Stimulated activated CD4-positive, alpha-beta T cell treated with anti-CD3 and anti-CD28 coated beads, Interleukin-4, amount 100 ng/mL, for 1 hour (primary cell): Measurements from ENCODE around the gene IFNA13.
"Not testable (repeated sequence)": the region's sequence is repeated elsewhere in the genome, so short reads cannot be mapped to it uniquely, and the experiment has no call there.

Experiments used
- DNase-seq: peaks from one replicate; pipeline ENCODE4 v3.0.0-alpha.2; 2020

Gene IFNA13

DNA sequence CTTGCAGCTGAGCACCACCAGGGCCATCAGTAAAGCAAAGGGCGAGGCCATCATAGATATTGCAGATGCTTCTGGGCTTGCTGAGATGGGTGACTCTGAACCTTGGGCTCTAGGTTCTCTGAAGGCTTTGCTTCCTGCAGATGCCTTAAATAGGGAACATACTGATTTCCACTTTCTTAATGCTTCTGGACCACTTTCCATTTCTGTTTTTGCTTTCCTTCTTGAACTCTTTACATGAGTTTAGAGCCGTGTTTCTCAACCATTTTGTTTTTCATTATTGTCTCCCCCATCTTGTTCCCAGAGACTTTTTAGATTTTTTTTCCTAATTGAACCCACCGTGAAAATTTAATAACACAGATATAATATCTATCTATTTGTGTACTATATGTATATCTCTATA lies at the start of gene IFNA13:
Gene IFNA13, minus strand, starts transcription at position 101 of the 400 bp plus-strand sequence. Its CDS starts 47 bp downstream, at position 54.
- no peak for DNase-seq

DNA sequence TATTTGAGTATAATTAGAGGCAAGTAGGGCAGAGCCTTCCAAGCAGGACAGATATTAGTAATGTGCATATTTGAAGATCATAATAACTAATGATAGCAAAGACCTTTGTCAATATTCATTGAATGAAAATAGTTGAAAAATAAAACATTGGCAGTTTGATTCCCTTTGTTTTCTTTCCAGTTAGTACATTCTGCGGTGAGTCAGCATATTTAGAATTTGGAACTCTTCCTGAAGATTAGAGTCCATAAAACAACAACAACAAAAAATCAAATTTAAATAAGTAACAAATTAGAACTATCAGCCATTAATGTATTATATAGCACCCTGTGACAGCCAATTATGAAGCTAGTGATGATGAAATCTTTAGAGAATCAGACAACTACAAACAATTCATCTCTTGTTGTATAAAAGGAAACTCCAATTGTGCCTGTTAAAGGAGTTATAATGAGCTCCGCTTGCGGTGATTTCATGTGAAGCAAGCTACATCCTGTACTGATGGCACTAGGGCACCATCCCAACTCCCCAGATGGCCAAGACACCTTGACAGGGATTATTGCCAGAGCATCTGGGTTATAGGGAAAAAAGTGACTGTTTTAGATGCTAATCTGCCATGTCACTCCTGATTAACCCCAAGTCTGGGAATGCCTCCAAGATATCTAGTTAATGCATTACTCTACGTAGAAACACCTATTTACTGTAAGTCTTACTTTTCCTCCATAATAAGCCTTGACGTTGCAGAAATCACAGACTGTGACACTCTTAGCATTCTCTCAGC lies 47.8 kb upstream of the IFNA13 start:
- no peak for DNase-seq

DNA sequence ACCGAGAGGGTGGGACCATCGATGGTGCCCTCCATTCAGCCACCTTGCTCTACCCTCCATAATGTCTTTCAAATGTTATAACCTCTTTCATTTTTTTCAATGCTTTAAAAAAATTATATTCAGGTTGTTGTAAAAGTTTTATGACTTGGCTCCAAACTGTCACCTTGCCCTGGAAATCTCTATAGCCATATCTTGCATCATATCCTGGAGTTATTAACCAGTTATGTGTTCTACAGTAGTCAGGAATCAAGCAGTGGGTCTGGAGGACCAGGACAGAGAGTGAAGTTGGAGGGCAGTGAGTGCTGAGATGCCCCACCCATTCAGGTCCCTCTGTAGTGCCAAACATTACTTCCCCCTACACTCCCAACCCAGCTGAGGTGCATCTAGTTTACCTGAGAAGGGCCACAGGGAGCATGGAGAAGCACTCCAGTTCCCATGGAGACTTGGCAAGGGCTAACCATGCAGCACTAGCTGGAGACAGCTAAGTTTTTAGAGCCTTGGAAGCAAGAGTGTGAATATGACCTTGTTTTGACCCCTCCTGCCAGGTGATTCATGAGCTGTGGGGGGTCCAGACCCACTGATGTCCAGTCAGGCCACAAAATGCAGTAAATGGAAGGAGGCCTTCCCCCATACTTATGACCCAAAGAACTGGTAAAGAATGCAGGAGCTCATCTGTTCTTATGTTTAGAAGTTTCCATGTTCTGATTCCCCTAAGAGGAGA lies 46.5 kb upstream of the IFNA13 start:
- no peak for DNase-seq

DNA sequence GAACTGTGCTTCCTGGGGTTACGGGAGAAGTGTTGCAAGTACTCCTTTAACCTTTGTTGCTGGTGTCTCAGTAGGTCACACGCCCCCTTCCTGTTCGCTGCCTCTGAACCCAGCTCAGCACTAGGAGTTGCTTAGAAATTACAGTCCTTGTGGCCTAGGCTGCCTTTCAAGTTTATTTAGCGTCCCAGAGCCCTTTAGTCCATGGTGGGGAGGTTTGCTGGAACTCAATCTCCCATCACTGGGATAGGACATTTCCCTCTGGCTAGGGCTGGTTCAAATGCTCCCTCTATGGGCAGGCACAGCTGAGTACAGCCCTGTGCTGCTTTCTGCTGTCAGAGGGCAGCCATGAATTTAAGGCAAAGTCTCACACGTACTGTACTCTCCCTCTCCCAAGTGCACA lies 45.8 kb upstream of the IFNA13 start:
- DNase-seq = no peak

DNA sequence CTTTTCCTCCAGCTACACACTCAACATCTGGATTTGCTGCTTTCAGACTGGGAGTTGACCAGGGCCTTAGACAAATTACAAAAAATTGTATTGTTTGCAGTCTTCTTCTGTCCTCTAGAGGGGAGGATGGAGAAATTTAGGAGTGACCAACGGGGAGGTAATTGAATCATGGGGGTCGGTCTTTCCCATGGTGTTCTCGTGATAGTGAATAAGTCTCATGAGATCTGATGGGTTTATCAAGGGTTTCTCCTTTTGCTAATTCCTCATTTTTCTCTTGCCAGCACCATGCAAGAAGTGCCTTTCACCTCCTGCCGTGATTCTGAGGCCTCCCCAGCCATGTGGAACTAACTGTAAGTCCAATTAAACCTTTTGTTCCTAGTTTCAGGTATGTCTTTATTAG lies 45.3 kb upstream of the IFNA13 start:
- DNase-seq = no peak

DNA sequence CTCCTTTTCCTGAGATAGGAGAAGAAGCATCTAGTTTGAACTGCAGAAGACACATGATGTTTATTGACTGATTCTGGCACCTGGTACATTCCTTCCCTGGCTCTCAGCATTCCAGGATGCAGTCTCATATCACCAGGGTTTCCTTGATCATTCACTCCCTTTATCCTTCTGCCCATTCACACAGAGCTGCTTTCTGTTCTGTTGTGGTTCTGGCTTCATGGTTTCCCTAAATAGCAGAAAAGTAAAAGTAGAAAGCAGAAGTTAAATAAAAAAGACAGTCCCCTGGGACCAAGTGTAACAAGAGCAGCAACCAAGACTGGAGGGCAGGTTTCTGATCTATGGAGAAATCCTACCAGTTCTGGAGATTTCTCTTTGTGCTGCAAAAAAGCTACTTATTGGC lies 44.2 kb upstream of the IFNA13 start:
- DNase-seq = no peak

DNA sequence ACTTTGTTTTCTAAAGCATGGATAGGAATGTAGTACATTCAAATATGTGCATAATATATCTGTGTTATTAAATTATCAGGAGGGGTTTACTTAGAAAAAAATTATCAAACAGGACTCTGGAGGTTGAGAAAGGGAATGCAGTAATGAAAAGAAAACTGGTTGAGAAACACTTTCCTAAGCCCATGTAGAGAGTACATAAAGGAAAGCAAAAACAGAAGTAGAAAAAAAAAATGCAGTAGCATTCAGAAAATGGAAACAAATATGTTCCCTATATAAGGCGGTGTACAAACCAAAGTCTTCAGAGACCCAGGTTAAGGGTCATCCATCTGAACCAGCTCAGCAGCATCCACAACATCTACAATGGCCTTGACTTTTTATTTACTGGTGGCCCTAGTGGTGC lies 41.0 kb upstream of the IFNA13 start, which contains the start of gene IFNA8:
Gene IFNA8, plus strand, starts transcription at position 301 of the 400 bp plus-strand sequence. Its CDS starts 60 bp downstream, at position 361.
- no peak for DNase-seq

DNA sequence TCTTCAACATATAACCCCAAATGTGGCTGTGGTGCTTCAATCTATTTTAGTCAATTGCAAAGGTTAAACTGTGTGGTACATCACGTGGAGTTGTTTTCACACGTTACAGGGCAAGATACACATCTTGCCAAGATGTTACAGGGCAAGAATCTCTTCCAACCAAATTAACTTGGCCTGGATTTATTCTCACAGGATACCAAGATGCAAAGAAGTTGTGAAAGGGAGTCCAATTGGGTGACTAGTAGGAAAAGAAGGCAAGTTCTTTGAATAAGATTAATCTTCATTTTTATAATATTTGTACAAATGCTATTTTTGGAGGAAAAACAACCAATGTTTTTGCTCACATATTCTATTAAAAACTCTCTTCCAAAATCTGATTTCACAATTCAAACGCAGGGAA lies 36.3 kb upstream of the IFNA13 start:
- no peak for DNase-seq

DNA sequence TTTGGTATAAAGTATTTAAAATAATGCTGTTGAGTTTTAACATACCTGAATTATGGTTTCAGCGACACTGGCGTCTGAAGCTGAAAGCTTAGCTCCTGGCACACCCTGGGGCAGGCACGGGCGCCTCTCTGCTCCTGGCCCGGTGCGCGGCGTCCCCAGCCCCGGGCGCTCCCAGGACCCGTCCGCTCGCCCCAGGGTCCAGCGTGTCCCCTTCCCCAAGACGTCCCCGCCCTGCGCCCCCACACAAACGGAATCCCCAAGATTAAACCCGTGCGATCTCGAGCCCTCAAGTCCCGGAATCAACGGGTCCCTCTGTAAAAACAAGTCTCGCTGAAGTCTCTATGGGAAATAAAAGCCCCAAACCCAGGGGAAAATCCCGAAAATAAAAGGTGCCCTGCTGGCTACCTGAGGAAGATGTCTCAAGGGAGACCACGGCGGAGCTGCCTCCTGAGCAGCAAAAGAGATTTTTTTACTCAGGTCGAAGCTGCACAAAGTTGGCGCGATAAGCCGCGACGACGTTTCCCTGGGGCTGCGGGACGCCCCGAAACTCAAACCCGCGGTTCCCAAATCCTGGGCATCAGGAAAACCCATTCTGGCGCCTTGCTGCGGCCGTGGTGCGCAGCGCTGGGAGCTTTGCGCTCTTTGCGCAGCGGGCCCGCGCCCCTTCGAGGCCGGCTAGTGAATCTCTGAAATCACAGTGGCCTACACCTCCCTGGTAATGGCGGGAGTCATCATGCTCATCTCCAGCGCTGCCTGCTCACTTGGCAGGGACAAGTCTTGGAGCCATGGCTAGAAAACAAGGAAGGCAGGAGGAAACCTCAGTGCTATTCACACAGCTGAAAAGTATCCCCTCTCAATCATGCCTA lies 34.8 kb upstream of the IFNA13 start:
- DNase-seq = peak; percentile 10

DNA sequence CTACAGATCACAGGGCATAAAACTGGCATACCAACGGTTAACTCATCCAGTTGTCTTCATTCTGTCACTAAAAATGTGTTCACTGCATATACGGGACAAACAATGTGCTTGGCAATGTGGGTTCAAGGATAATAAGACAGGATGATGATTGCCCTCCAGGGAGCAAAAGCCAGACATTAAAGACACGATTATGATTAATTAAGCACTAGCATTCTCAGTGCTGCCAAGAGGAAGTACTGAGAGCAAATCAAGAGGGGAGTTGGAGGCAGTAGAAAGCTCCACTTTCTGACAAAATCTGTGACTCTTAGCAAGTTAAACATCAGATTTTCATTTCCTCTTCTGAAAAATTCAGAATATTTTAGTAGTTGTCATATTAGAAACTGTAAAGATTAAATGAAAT lies 32.1 kb upstream of the IFNA13 start:
- DNase-seq = no peak

DNA sequence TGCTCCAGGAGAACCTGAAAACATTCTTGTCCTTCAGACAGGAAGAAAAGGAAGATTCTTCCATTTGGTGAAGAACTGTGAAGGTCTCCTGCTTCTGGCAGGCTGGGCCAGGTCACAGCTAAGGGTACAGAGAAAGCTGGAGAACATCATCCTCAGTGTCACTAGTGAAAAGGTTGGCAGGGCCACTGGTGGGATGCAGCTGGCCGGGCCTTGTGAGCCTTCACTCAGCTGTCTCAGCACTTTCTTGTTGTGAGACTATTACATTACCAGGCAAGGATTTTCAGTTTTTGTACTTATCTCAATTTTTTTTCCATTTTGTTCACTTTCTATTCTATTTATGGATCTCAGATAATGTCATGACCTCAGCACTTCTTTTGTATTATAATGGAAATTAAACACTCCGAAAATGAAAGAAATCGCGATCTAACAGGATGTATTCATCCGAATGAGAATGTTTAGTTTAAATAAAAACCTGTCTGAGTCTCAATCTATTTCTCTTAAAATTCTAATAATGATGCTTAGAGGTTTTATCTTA lies 31.2 kb upstream of the IFNA13 start:
- no peak for DNase-seq

DNA sequence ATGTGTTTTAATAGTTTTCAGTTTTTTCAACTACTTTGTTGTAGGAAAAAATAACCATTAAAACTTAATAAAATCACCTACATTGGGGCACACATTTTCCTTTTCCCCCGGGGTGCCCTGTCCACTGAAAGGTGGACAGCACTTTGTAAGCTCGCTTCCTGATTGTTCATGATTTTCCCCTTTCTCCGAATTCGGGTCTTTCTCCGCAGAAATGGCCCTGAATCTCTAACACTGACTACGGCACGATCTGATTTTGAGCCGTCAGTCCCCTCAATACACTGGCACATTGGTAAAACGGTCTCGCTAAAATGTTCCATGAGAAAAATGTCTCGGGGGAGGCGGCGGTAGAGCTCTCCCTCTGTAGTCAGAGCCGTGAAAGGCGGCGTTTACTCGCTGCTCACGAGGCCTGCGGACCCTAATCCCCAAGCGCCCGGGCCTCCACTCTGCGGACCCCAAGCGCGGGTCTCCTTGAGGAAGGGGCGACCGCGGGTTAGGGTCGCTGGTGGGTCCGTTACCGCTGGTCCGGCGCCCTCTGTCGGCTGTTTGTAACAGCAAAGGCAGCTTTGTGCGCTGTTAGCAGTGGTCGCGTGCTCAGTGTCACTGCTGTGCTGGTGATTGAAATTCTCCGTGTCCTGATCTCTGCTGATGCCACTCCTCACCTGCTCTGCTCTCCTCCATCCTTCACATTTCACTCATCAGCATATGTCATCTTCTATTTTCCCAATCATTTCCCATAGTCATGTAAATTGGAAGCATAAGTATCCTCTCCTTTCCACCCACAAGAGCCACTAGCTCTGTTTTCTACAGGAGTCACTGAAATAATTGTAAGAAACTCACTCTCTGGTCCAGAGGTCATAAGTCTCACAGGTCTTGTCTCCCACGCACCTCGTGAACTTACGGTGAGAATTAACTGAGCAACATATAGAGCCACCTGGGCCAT lies 28.2 kb upstream of the IFNA13 start:
- peak; percentile 71 for DNase-seq

DNA sequence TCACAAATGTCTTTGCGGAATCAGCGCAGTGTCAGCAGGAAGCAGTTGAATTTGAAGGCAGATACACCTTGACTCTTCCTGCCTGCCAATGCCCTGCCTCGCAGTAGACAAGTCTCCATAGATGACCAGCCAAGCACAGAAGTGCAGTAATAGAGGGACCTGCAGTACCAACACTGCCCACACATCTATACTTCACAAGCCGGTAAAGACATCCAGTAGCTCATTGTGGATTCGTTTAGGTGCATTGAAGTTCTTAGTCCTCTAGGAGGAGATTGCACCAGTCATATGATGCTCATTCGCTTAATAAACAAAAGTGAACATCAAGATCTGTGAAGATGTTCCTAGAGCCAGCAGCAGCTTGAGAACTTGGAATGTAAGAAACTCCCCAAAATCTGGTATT lies 24.4 kb upstream of the IFNA13 start:
- no peak for DNase-seq

DNA sequence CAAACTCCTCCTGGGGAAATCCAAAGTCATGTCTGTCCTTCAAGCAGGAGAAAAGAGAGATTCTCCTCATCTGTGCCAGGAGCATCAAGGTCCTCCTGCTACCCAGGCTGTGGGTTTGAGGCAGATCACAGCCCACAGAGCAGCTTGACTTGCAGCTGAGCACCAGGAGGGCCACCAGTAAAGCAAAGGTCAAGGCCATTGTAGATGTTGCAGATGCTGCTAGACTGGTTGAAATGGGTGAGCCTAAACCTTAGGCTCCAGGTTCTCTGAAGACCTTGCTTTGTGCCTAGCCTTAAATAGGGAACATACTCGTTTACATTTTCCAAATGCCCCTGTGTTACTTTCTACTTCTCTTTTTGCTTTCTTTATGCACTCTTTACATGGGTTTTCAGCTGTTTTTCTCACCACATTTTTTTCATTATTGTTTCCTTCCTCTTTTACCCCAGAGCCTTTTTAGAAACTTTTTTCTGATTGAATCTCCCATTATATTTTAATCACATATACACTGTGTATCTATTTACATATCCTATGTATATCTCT lies 17.3 kb upstream of the IFNA13 start, which contains the start of gene IFNA2:
Gene IFNA2, minus strand, starts transcription at position 268 of the 540 bp plus-strand sequence. Its CDS starts 69 bp downstream, at position 199.
- DNase-seq = no peak

DNA sequence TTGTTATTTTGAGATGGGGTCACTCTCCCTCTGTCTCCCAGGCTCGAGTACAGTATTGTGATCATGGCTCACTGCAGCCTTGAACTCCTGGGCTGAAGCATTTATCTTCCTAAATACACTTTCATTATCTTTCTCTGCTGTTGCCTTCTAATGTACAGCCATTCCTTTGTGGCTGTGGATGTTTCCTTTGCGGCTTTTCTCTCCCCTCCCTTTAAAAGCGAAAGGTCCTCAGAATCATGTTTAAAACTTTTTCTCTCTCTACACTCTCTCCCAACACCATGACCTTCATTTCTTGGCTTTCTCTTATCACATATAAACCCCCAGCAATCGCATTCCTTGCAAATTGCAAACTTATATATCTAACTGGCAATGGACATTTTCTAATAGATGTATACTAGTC lies 15.8 kb upstream of the IFNA13 start:
- no peak for DNase-seq

DNA sequence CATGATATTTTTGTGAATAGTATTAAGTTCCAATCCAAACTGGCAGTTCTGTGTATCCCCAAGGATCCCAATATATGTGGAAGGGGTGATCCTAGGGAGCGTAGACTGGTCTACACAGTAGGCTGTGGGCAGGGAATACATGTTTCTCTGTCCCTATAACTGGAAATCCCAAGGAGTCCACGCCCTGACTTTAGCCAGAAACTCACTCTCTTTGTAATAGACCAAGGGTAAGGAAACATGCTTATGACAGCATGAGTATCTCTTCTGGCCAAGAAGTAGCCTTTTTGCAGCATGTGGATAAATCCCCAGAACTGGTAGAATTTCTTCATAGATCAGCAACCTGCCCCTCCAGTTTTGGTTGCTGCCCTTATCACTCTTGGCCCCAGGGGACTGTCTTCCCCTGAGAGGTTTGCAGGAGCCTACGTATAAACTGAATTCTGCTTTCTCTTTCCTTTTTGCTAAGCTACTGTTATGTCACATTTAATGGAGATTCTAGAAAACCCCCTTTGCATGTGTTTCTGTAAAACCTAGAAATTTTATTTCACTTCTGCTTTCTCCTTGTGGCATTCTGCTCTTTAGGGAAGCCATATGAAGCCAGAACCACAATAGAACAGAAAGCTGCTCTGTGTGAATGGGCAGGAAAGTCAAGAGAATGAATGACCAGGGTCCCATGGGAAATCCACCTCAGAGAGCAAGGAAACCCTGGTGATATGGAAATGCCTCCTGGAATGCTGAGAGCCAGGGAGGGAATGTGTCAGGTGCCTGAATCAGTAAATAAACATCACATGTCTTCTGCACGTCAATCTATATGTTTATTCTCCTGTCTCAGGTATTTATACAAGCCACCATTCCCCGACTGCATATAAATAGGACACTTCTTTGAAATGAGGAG lies 13.8 kb upstream of the IFNA13 start:
- DNase-seq = no peak

DNA sequence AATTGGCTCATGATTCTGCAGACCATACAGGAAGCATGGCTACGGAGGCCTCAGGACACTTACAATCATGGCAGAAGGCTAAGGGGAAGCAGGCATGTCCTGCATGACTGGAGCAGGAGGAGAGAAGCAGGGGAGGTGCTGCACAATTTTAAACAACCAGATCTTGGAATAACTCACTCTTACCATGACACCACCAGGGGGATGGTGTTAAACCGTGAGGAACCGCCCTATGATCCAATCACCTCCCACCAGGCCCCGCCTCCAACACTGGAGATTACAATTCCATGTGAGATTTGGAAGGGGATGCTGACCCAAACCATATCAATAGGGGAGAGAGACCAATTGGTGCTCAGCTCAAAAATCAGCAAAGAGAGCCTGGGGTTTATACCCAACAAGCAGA lies 3.6 kb upstream of the IFNA13 start:
- not testable (repeated sequence) for DNase-seq

DNA sequence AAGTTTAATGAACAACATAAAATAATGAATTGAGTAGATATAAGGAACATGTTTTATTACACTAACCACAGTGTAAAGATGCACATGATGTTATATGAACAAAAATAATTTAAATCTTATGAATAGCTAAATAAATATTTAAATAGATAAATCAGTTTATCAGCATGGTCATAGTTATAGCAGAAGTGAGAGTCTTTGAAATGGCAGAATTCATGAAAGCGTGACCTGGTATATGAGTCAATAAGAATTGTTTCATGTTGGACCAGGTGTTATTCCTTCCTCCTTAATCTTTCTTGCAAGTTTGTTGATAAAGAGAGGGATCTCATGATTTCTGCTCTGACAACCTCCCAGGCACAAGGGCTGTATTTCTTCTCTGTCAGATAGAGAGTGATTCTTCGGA lies 688 bp downstream of the IFNA13 start:
- not testable (repeated sequence) for DNase-seq

DNA sequence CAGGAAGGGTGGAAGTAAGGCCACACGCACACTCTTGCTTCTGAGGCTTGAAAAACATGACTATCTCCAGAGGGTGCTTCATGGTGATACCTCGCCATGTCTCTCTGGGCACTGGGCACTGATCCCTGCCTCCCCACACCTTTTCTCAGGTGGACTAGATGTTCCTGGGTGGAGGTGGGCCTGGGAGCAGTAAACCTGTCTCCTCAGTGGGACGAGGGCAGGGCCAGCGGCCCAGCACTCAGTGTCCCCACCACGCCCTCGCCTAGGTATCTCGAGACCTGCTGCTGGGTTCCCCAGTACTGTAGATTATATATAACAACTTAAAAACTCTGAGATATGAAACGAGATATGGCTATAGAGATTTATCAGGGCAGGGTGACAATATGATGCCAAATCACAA lies 5.6 kb downstream of the IFNA13 start:
- no peak for DNase-seq
